GM20000 (cell line): Measurements from ENCODE around the gene MAFF.
A peak's percentile ranks its signal among the peaks of the same experiment; 100 is the strongest.

Experiments
- DNase-seq: peaks from one replicate; pipeline ENCODE4 v3.0.0; 2012; ENCODE audit warnings: low spot score
- TF ChIP-seq, protein P1 (sequence below): IDR thresholded peaks from 2 replicates; pipeline ENCODE4 v1.5.1; 2012; ENCODE audit warnings: mild to moderate bottlenecking, control low read depth; ENCODE audit errors: extremely low read depth, missing control alignments

MAFF gene

DNA sequence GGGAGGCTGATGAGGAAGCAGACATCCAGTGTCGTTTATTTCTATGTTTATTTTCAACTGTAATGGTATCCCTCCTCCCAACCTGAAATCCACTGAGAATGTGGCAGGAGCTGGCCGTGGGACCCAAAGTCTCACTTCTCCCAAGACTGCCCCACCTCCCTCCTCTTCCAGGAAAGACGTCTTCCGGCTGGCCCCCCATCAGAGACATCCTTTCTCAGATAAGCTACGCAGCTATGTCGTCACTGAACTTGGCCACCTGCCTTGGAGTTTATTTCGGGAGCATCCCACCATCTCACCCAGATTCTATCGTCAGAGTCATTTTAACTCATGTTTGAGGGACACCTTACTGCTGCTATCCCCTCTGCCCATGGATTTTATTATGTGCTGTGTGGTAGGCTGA lies 57.1 kb downstream of the MAFF start:
- no peak for DNase-seq
- TF ChIP-seq, protein P1, sequence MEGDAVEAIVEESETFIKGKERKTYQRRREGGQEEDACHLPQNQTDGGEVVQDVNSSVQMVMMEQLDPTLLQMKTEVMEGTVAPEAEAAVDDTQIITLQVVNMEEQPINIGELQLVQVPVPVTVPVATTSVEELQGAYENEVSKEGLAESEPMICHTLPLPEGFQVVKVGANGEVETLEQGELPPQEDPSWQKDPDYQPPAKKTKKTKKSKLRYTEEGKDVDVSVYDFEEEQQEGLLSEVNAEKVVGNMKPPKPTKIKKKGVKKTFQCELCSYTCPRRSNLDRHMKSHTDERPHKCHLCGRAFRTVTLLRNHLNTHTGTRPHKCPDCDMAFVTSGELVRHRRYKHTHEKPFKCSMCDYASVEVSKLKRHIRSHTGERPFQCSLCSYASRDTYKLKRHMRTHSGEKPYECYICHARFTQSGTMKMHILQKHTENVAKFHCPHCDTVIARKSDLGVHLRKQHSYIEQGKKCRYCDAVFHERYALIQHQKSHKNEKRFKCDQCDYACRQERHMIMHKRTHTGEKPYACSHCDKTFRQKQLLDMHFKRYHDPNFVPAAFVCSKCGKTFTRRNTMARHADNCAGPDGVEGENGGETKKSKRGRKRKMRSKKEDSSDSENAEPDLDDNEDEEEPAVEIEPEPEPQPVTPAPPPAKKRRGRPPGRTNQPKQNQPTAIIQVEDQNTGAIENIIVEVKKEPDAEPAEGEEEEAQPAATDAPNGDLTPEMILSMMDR = no peak

DNA sequence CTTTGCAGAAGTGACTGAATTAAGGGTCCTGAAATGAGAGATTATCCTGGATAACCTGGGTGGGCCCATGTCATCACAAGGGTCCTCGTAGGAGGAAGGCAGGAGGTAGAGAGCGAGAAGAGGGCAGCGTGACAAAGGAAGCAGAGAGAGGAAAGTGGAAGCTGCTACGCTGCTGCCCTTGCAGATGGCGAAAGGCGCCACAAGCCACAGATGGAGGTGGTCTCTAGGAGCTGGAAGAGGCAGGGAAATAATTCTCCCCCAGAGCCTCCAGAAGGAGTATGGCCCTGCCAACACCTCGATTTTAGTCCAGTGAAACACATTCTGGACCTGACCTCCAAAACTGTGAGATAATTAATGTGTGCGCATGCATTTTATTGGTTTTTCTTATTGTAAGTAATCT lies 57.6 kb downstream of the MAFF start:
- TF ChIP-seq, protein P1 = no peak
- no peak for DNase-seq

DNA sequence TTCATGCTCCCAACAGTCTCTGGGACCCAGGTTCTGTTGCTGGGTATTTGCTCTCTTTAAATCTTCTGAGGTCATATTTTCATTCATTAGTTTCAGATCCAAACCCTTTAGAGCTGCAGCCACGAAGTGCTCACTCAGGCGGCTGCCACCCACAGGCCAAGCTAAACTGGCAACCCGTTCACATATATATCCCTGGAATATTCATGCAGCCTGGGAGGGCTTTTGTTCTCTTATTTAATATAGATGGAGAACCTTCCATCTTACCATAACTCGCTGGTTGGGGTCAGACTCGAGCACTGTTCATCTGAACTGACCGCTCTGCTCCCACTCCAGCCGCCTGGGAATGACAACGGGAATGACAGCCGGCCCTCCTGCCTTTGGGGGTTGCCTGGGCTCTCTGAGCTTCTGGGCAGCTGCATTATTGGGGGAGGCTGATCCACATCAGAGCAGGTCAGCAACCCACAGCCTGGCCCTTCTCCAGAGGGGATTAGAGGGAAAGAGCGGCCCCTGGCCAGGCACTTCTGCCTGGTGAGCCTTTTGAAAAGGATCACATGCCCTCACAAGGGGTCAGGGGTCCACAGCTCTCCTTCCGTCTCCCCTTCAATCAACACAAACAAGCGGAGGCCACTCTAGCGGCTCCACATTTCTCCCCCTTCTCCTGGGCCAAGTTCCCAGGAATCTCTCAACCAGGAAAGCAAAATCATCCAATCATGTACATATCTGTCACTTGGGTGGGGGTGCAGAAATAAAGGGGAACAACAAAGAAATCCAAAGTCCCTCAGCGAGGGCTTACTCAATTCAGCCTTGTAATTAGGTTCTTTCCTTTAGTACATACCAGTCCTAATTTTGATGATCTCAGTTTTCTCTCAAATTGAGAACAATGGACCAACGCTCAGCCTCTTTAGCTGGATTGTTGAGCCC lies 59.2 kb downstream of the MAFF start:
- TF ChIP-seq, protein P1 = peak; percentile 37
- DNase-seq = no peak

DNA sequence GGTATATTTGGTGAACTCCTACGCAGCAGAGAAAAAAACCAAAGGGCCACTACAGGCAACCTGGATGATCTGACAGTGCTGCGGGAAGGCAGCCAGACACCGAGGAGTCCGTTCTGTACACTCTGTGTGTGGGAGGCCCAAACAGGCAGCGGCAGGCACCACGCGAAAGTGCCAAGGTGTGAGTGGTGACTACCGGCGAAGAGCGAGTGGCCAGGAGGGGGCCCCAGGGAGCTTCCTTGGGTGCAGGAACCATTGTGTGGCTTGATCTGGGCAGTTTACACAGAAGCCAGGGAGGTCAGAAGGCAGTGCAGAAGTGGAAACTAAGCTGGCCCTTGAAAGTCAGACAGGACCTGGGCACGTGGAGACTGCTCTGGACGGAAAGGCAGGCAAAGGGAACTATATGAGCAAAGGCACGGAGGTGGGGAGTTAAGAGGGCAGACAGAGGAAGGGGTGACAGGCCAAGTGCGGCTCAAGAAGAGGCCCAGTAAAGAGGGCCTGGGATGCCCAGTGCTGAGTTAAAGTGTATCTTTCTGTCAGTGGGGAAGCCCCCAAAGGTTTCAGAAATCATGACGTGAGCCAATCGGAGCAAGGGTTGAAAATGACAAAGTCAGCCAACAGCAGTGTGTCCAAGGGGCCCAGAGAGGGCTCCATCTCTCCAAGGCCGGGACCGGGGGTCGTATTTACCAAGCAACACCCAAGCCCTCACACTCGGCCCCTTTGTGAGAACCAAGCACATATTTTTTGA lies 60.4 kb downstream of the MAFF start:
- TF ChIP-seq, protein P1 = peak; percentile 19

DNA sequence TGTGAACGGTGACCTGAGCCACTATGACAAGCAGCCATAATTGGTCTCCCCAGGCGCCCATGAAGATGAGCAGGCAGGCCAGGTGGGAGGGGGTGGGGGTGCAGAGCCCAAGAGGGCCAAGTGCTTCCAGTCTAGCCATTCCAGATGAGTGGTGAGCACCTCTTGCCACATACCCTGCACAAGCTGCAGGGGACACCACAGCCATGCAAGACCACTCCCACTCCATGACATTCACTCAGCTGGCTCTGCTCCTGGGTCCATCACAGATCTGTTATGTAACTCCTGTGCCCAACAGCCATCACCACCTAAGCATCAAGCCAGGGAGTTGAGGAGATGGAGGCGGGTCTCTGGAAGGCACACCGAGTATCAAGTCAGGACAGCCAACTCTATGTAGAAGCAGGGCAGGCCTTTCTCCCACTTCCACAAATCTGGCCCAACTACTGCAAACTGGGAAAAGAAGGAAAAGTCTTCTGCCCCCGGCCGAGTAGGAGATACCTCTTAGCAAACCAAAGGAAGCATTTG lies 62.6 kb downstream of the MAFF start:
- TF ChIP-seq, protein P1 = no peak
- no peak for DNase-seq

More for the DNA sequence above, 60.4 kb downstream of the MAFF start:
- DNase-seq = peak; percentile 71
